ENCODE results near the gene SIRT4. TPM values are rescaled to one million over a fixed set of nuclear protein-coding genes. Genes with fewer than 3 reads are reported as not detected.
"Not testable (repeated sequence)": the region's sequence is repeated elsewhere in the genome, so short reads cannot be mapped to it uniquely, and the experiment has no call there.

Gene SIRT4
- total and polyA plus RNA-seq, 3 experiments from 2014 or later, result 0.68 to 1.9 (median 1.8) TPM

DNA sequence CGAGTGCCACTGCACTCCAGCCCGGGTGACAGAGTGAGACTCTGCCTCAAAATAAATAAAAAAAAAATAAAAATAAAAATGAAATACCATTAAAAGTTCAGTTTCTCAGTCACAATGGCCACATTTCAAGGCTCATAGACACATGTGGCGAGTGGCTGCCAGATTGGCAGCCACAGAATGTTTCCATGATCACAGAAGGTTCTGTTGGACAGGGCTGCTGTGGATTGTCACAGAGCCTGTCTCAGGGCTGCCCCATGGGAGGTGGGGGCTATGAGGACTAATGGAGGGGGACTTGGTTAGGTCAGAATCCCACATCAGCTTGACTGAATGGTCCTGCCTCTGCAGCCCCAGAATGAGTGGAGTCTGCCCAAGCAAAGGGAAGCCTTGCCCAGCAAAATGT lies 29.3 kb downstream of the SIRT4 start:
- Histone ChIP-seq H3K27ac (ENCODE audit: low read depth, low read length) (no peak overlapping the region), H3K4me3 (ENCODE audit: low read length) (no peak overlapping the region), H3K36me3 (ENCODE audit: insufficient read depth, low read length) (no peaks in the 10 kb centered on the region), H3K9me3 (ENCODE audit: low read length) (no peaks in the 10 kb centered on the region), H3K4me1 (ENCODE audit: insufficient read depth, low read length) (no peaks in the 10 kb centered on the region), H3K27me3 (ENCODE audit: insufficient read depth, low read length, poor library complexity, severe bottlenecking) (no peaks in the 10 kb centered on the region)
- ChIA-PET CTCF (no interaction called here), POLR2A (interaction anchor here (0.5 kb wide), 1 partner anchor 126 kb away, joined by 4 read pairs; no protein-coding TSS in a partner anchor)
- Mint-ChIP-seq H3K36me3 (no peaks in the 10 kb centered on the region), H3K9me3 (peaks cover 0 to 5% (median 0%) of the 10 kb centered on the region in 5 donors), H3K4me3 (no peak overlapping the region), H3K27me3 (peaks cover 9 to 11% of the 10 kb centered on the region in 2 donors), H3K4me1 (peaks cover 0 to 3% (median 0%) of the 10 kb centered on the region in 3 donors), H3K27ac (no peak overlapping the region)
- DNase-seq, result no peak

DNA sequence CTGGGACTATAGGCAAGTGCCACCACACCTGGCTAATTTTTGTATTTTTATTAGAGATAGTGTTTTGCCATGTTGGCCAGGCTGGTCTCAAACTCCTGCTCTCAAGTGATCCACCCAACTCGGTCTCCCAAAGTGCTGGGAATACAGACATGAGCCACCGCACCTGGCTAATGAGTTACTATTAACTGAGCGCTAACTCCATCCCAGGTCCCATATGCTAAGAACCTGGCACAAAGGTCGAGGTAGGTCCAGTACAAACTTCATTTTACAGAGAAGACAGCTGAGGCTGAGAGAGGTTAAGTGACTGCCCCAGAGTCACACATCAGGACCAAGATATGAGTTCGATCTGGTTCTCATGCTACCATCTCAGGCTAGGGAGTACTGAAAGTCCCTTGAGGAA lies 29.9 kb downstream of the SIRT4 start:
- Histone ChIP-seq H3K9me3 (ENCODE audit: low read length) (no peaks in the 10 kb centered on the region), H3K4me1 (ENCODE audit: insufficient read depth, low read length) (no peaks in the 10 kb centered on the region), H3K27ac (ENCODE audit: low read depth, low read length) (no peak overlapping the region), H3K27me3 (ENCODE audit: insufficient read depth, low read length, poor library complexity, severe bottlenecking) (no peaks in the 10 kb centered on the region), H3K4me3 (ENCODE audit: low read length) (no peak overlapping the region), H3K36me3 (ENCODE audit: insufficient read depth, low read length) (no peaks in the 10 kb centered on the region)
- DNase-seq, result no peak
- H3K4me3 Mint-ChIP-seq, result no peak overlapping the region
- no peak overlapping the region for H3K27ac Mint-ChIP-seq
- peaks cover 9 to 11% of the 10 kb centered on the region in 2 donors for H3K27me3 Mint-ChIP-seq
- POLR2A ChIA-PET, result interaction anchor here (0.5 kb wide), 2 partner anchors 100 to 127 kb away, joined by 4 read pairs; no protein-coding TSS in a partner anchor
- H3K9me3 Mint-ChIP-seq, result peaks cover 0 to 10% (median 5%) of the 10 kb centered on the region in 5 donors
- CTCF ChIA-PET, result no interaction called here
- peaks cover 0 to 3% (median 0%) of the 10 kb centered on the region in 3 donors for H3K4me1 Mint-ChIP-seq
- peaks cover 0 to 5% (median 0%) of the 10 kb centered on the region in 3 donors for H3K36me3 Mint-ChIP-seq

DNA sequence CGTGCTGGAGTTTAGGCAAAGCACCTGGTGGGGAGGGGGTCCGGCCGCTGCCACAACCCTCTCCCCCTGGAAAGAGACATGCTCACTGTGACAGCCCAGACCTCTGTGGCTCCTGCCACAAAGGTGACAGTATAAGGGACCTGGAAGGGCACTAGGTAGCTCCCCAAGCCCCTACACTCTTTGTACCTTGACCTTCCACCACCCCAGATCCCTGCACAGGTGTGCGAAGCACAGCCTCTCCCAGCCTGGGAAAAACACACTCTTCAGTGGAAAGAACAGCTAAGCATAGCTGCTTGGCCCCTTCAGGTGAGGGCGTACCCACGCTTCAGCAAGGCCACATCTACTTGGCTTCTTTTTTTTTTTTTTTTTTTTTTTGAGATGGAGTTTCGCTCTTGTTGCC lies 30.4 kb downstream of the SIRT4 start:
- H3K27me3 Mint-ChIP-seq, result peaks cover 11 to 12% of the 10 kb centered on the region in 2 donors
- Histone ChIP-seq H3K36me3 (ENCODE audit: insufficient read depth, low read length) (no peaks in the 10 kb centered on the region), H3K9me3 (ENCODE audit: low read length) (no peaks in the 10 kb centered on the region), H3K4me1 (ENCODE audit: insufficient read depth, low read length) (no peaks in the 10 kb centered on the region), H3K27ac (ENCODE audit: low read depth, low read length) (no peak overlapping the region), H3K27me3 (ENCODE audit: insufficient read depth, low read length, poor library complexity, severe bottlenecking) (no peaks in the 10 kb centered on the region), H3K4me3 (ENCODE audit: low read length) (no peak overlapping the region)
- ChIA-PET POLR2A (interaction anchor here (0.5 kb wide), 1 partner anchor 99 kb away, joined by 4 read pairs; no protein-coding TSS in a partner anchor), CTCF (no interaction called here)
- H3K27ac Mint-ChIP-seq, result no peak overlapping the region
- peaks cover 0 to 3% (median 0%) of the 10 kb centered on the region in 3 donors for H3K4me1 Mint-ChIP-seq
- DNase-seq, result no peak
- H3K9me3 Mint-ChIP-seq, result peaks cover 2 to 14% (median 8%) of the 10 kb centered on the region in 5 donors
- peaks cover 0 to 8% (median 2%) of the 10 kb centered on the region in 3 donors for H3K36me3 Mint-ChIP-seq
- H3K4me3 Mint-ChIP-seq, result no peak overlapping the region

DNA sequence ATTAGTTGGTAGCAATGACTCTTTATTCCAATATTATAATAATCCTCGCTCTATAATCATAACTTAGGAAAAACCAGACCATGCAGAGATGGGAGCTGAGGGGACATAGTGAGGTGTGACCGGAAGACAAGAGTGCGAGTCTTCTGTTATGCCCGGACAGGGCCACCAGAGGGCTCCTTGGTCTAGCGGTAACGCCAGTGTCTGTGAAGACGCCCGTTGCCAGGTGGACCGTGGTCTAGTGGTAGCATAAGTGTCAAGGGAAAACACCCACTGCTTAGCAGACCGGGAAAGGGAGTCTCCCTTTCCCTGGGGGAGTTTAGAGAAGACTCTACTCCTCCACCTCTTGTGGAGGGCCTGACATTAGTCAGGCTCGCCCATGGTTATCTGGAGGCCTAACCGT lies 33.3 kb downstream of the SIRT4 start:
- CTCF ChIA-PET, result interaction anchor here (1.0 kb wide), 1 partner anchor 9 kb away, joined by 3 read pairs; no protein-coding TSS in a partner anchor
- Mint-ChIP-seq H3K9me3 (peaks cover 5 to 23% (median 17%) of the 10 kb centered on the region in 5 donors), H3K27me3 (peaks cover 17 to 23% of the 10 kb centered on the region in 2 donors), H3K36me3 (peaks cover 2 to 19% (median 4%) of the 10 kb centered on the region in 3 donors)
- H3K4me1 Mint-ChIP-seq; H3K9me3 ChIP-seq (ENCODE audit: low read length); H3K4me3 Mint-ChIP-seq; H3K36me3 ChIP-seq (ENCODE audit: insufficient read depth, low read length); H3K4me3 ChIP-seq (ENCODE audit: low read length); H3K27me3 ChIP-seq (ENCODE audit: insufficient read depth, low read length, poor library complexity, severe bottlenecking); H3K27ac ChIP-seq (ENCODE audit: low read depth, low read length); POLR2A ChIA-PET; H3K4me1 ChIP-seq (ENCODE audit: insufficient read depth, low read length); H3K27ac Mint-ChIP-seq: not testable (repeated sequence)
- peak in 1 of 5 donors; percentile 5 for DNase-seq

DNA sequence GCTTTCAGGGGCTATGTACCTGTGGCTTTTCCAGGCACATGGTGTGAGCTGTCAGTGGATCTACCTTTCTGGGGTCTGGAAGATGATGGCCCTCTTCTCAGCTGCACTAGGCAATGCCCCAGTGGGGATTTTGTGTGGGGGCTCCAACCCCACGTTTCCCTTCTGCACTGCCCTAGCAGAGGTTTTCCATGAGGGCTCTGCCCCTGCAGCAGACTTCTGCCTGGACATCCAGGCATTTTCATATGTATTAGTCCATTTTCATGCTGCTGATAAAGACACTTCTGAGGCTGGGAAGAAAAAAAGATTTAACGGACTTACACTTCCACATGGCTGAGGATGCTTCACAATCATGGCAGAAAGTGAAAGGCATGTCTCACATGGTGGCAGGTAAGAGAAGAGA lies 34.3 kb downstream of the SIRT4 start:
- peaks cover 2 to 19% (median 4%) of the 10 kb centered on the region in 3 donors for H3K36me3 Mint-ChIP-seq
- H3K9me3 ChIP-seq (ENCODE audit: low read length); H3K27ac Mint-ChIP-seq; H3K36me3 ChIP-seq (ENCODE audit: insufficient read depth, low read length); POLR2A ChIA-PET; H3K27ac ChIP-seq (ENCODE audit: low read depth, low read length); H3K4me1 Mint-ChIP-seq; H3K4me1 ChIP-seq (ENCODE audit: insufficient read depth, low read length); H3K4me3 ChIP-seq (ENCODE audit: low read length); H3K27me3 ChIP-seq (ENCODE audit: insufficient read depth, low read length, poor library complexity, severe bottlenecking); DNase-seq; CTCF ChIA-PET; H3K4me3 Mint-ChIP-seq: not testable (repeated sequence)
- H3K9me3 Mint-ChIP-seq, result peaks cover 5 to 23% (median 17%) of the 10 kb centered on the region in 5 donors
- peaks cover 19 to 28% of the 10 kb centered on the region in 2 donors for H3K27me3 Mint-ChIP-seq

DNA sequence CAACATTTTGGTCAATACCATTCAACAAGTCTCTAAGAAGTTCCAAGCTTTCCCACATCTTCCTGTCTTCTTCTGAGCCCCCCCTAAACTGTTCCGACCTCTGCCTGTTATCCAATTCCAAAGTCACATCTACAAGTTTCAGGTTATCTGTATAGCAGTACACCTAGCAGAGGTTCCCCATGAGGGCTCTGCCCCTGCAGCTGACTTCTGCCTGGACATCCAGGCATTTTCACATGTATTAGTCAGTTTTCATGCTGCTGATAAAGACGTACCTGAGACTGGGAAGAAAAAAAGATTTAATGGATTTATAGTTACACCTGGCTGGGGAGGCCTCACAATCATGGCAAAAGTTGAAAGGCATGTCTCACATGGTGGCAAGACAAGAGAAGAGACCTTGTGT lies 35.6 kb downstream of the SIRT4 start:
- DNase-seq, result no peak
- Histone ChIP-seq H3K27me3 (ENCODE audit: insufficient read depth, low read length, poor library complexity, severe bottlenecking) (no peaks in the 10 kb centered on the region), H3K4me3 (ENCODE audit: low read length) (no peak overlapping the region), H3K4me1 (ENCODE audit: insufficient read depth, low read length) (no peaks in the 10 kb centered on the region), H3K36me3 (ENCODE audit: insufficient read depth, low read length) (no peaks in the 10 kb centered on the region), H3K9me3 (ENCODE audit: low read length) (no peaks in the 10 kb centered on the region), H3K27ac (ENCODE audit: low read depth, low read length) (no peak overlapping the region)
- no peak overlapping the region for H3K27ac Mint-ChIP-seq
- peaks cover 0 to 3% (median 0%) of the 10 kb centered on the region in 3 donors for H3K4me1 Mint-ChIP-seq
- CTCF ChIA-PET, result no interaction called here
- peaks cover 5 to 23% (median 17%) of the 10 kb centered on the region in 5 donors for H3K9me3 Mint-ChIP-seq
- no peak overlapping the region for H3K4me3 Mint-ChIP-seq
- peaks cover 2 to 19% (median 4%) of the 10 kb centered on the region in 3 donors for H3K36me3 Mint-ChIP-seq
- peaks cover 15 to 25% of the 10 kb centered on the region in 2 donors for H3K27me3 Mint-ChIP-seq
- POLR2A ChIA-PET, result no interaction called here

DNA sequence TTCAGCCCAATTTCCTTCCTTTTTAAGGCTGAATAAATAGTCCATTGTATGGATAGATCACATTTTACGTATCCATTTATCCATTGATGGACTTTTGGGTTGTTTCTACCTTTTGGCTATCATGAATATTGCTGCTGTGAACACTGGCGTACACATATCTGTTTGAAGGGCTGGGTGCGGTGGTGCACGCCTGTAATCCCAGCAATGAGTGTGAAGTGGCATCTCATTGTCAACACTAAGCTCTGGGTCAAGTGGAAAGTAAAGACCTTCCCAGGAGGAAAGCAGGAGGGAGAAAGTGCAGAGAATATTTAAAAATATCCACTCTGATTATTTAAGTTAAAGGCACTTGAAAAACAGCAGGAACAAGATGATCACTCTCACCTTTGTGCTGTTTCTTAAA lies 37.1 kb downstream of the SIRT4 start:
- H3K27ac Mint-ChIP-seq, result no peak overlapping the region
- H3K9me3 Mint-ChIP-seq, result peaks cover 5 to 23% (median 17%) of the 10 kb centered on the region in 5 donors
- CTCF ChIA-PET, result no interaction called here
- no peak overlapping the region for H3K4me3 ChIP-seq (ENCODE audit: low read length)
- no peaks in the 10 kb centered on the region for H3K27me3 ChIP-seq (ENCODE audit: insufficient read depth, low read length, poor library complexity, severe bottlenecking)
- peaks cover 0 to 3% (median 0%) of the 10 kb centered on the region in 3 donors for H3K4me1 Mint-ChIP-seq
- H3K27me3 Mint-ChIP-seq, result peaks cover 14 to 25% of the 10 kb centered on the region in 2 donors
- POLR2A ChIA-PET, result no interaction called here
- H3K36me3 Mint-ChIP-seq, result peaks cover 2 to 19% (median 4%) of the 10 kb centered on the region in 3 donors
- H3K4me1 ChIP-seq (ENCODE audit: insufficient read depth, low read length), result no peaks in the 10 kb centered on the region
- no peak overlapping the region for H3K27ac ChIP-seq (ENCODE audit: low read depth, low read length)
- no peak overlapping the region for H3K4me3 Mint-ChIP-seq
- H3K36me3 ChIP-seq (ENCODE audit: insufficient read depth, low read length), result no peaks in the 10 kb centered on the region
- DNase-seq, result no peak
- no peaks in the 10 kb centered on the region for H3K9me3 ChIP-seq (ENCODE audit: low read length)

DNA sequence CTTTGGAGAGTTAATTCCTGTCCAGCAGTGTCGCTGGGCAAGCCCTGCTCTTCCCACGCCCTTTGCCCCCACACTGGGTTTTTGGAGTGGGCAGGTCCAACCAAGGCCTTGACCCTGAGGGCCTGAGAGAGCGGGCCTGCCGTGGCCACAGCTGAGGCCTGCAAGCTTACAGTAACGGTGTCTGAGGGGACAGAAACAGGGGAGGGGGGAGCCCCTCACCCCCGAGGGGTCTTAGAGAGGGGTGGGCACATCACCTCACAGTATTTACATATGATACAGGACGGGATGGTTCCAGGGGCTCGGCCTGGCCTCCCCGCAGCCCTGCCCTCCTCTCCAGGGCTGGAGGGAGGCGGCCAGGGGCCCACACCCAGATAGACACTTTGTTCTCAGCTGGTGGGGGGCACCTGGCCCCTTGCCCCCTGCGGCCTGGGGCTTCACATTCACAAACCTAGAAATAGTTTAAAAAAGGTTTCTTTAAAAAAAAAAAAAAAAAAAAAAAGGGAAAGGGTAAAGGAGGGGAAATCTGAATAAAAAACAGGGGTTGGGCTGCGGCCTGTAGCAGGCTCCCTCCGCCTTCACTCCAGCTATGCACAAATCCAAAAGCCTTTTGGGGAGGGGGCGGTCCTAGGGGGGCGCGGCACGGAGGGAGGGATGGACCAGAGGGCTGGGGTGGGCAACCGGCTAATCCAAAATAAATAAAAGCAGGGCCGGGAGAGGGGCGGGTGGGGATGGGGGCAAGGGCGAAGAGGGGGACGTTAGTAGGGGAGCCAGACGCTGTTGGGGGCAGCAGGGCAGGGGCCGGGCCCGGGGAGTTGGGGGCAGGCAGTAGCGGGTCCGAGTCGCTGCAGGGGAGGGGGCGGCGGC lies 40.3 kb downstream of the SIRT4 start:
- Histone ChIP-seq H3K27me3 (ENCODE audit: insufficient read depth, low read length, poor library complexity, severe bottlenecking) (no peaks in the 10 kb centered on the region), H3K36me3 (ENCODE audit: insufficient read depth, low read length) (no peaks in the 10 kb centered on the region), H3K4me3 (ENCODE audit: low read length) (no peak overlapping the region), H3K4me1 (ENCODE audit: insufficient read depth, low read length) (no peaks in the 10 kb centered on the region), H3K27ac (ENCODE audit: low read depth, low read length) (no peak overlapping the region), H3K9me3 (ENCODE audit: low read length) (no peaks in the 10 kb centered on the region)
- peaks cover 14 to 19% of the 10 kb centered on the region in 2 donors for H3K27me3 Mint-ChIP-seq
- peaks cover 5 to 12% (median 10%) of the 10 kb centered on the region in 5 donors for H3K9me3 Mint-ChIP-seq
- ChIA-PET POLR2A (interaction anchor here (0.6 kb wide), 1 partner anchor 47 kb away, joined by 6 read pairs; no protein-coding TSS in a partner anchor), CTCF (no interaction called here)
- H3K4me1 Mint-ChIP-seq, result no peaks in the 10 kb centered on the region
- no peak overlapping the region for H3K27ac Mint-ChIP-seq
- H3K4me3 Mint-ChIP-seq, result no peak overlapping the region
- no peak for DNase-seq
- H3K36me3 Mint-ChIP-seq, result peaks cover under 1 to 12% (median 4%) of the 10 kb centered on the region in 3 donors

Data from CD8-positive, alpha-beta memory T cell (primary cell).